Tibial artery (tissue), 4 donors: ENCODE data around the gene USP10.

Experiments used
- DNase-seq, 2 donors: peaks; one replicate each; pipeline ENCODE4 v3.0.0-alpha.2; 2019
- H3K27ac ChIP-seq, 2 donors: fragments of 200-600 bp; sonication (generic) in 1 of 2; 1 replicate in 1 of 2; 2 replicates in 1 of 2; pipeline ENCODE4 v1.5.1; 2018 to 2019; ENCODE audit warnings: mild to moderate bottlenecking in 1 of 2
- H3K27me3 ChIP-seq, 2 donors: fragments of 200-600 bp; sonication (generic) in 1 of 2; one replicate each; pipeline versions ENCODE4 v1.5.1 to v1.6.0; 2016 to 2019
- H3K36me3 ChIP-seq, 3 donors: fragments of 200-600 bp; sonication (generic) in 2 of 3; one replicate each; pipeline ENCODE4 v1.5.1; 2016 to 2019; ENCODE audit warnings: mild to moderate bottlenecking in 2 of 3
- H3K4me1 ChIP-seq, 4 donors: fragments of 200-600 bp; sonication (generic) in 2 of 4; 1 replicate in 3 of 4; 2 replicates in 1 of 4; pipeline ENCODE4 v1.5.1; 2016 to 2019
- H3K4me3 ChIP-seq, 2 donors: fragments of 200-600 bp; sonication (generic) in 1 of 2; 1 replicate in 1 of 2; 2 replicates in 1 of 2; pipeline ENCODE4 v1.5.1; 2018 to 2019; ENCODE audit warnings: mild to moderate bottlenecking in 2 of 2
- H3K9me3 ChIP-seq, 3 donors: fragments of 200-600 bp; sonication (generic) in 1 of 3; one replicate each; pipeline ENCODE4 v1.5.1; 2016 to 2019
- intact Hi-C: fragments of 100-400 bp; cut with DNase I; formaldehyde crosslinking; loops from one replicate; pipeline ENCODE4 v1.15.0; 2023; ENCODE audit warnings: low total_unique reads
- TF ChIP-seq, protein P1 (sequence below), 2 experiments: fragments of 200-600 bp in 1 of 2; fragments of 450-650 bp in 1 of 2; IDR thresholded peaks; one replicate each; pipeline ENCODE4 v1.5.1; 2017 to 2019; ENCODE audit warnings: antibody characterized with exemption in 2 of 2, mild to moderate bottlenecking in 1 of 2, moderate library complexity in 1 of 2

Gene USP10

DNA sequence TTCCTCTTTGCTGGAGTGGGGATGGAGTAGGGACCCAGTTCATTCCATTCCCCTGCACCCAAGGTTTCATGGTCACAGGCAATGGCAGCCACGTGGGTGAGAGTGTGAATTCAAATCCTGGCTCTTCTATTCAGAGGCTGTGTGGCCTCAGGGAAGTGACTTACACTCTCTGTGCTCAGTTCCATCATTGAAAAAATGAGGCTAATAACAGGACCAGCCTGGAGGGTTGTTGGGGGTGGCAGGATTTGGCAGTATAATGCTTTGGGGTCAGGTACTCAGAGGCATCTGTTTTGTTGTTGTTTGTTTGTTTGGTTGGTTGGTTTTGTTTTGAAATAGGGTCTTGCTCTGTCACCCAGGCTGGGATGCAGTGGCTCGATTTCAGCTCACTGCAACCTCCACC, 117.8 kb downstream of the USP10 start:
- H3K27me3 ChIP-seq, result peaks cover 0 to 4% of the 10 kb centered on the region in 2 donors
- TF ChIP-seq, protein P1, sequence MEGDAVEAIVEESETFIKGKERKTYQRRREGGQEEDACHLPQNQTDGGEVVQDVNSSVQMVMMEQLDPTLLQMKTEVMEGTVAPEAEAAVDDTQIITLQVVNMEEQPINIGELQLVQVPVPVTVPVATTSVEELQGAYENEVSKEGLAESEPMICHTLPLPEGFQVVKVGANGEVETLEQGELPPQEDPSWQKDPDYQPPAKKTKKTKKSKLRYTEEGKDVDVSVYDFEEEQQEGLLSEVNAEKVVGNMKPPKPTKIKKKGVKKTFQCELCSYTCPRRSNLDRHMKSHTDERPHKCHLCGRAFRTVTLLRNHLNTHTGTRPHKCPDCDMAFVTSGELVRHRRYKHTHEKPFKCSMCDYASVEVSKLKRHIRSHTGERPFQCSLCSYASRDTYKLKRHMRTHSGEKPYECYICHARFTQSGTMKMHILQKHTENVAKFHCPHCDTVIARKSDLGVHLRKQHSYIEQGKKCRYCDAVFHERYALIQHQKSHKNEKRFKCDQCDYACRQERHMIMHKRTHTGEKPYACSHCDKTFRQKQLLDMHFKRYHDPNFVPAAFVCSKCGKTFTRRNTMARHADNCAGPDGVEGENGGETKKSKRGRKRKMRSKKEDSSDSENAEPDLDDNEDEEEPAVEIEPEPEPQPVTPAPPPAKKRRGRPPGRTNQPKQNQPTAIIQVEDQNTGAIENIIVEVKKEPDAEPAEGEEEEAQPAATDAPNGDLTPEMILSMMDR (IDR thresholded peaks at IDR 0.05), result no peak
- no peak overlapping the region for H3K4me3 ChIP-seq
- intact Hi-C loops, result no loop called here
- H3K4me1 ChIP-seq, result peaks cover 0 to 22% (median 15%) of the 10 kb centered on the region in 4 donors
- no peaks in the 10 kb centered on the region for H3K9me3 ChIP-seq
- DNase-seq, result no peak
- H3K27ac ChIP-seq, result no peak overlapping the region
- H3K36me3 ChIP-seq, result no peaks in the 10 kb centered on the region

- H3K27ac ChIP-seq, result no peak overlapping the region
- DNase-seq, result no peak
- H3K4me1 ChIP-seq, result peaks cover 0 to 22% (median 15%) of the 10 kb centered on the region in 4 donors
- H3K36me3 ChIP-seq, result no peaks in the 10 kb centered on the region
- intact Hi-C loops, result no loop called here
- H3K27me3 ChIP-seq, result peaks cover 0 to 4% of the 10 kb centered on the region in 2 donors
- H3K4me3 ChIP-seq, result no peak overlapping the region
- no peaks in the 10 kb centered on the region for H3K9me3 ChIP-seq
- TF ChIP-seq, protein P1 (IDR thresholded peaks at IDR 0.05), result no peak
Measured at GRCh38 chr16:84818133-84818532, 118.3 kb downstream of the USP10 start.

- H3K27me3 ChIP-seq, result peaks cover 0 to 6% of the 10 kb centered on the region in 2 donors
- intact Hi-C loops, result no loop called here
Measured at GRCh38 chr16:84818989-84819643, 119.3 kb downstream of the USP10 start.

GRCh38 chr16:84819644-84820304, 120.0 kb downstream of the USP10 start, which contains the start of gene CRISPLD2:
CRISPLD2 (plus strand) TSS chr16:84819985; CDS start chr16:84838496, 18,511 bp downstream.
- DNase-seq, result peak; percentile 92 to 97
- intact Hi-C loops, result no loop called here
- peak within 1 kb of the TSS; percentile 30 to 42 for H3K27ac ChIP-seq
- no peaks in the 10 kb centered on the region for H3K9me3 ChIP-seq
- peaks cover 0 to 10% of the 10 kb centered on the region in 2 donors for H3K27me3 ChIP-seq
- H3K36me3 ChIP-seq, result no peaks in the 10 kb centered on the region
- H3K4me1 ChIP-seq, result peaks cover 0 to 22% (median 15%) of the 10 kb centered on the region in 4 donors
- TF ChIP-seq, protein P1 (IDR thresholded peaks at IDR 0.05), result no peak
- H3K4me3 ChIP-seq, result peak within 1 kb of the TSS; percentile 53 to 56

More at GRCh38 chr16:84818989-84819643, 119.3 kb downstream of the USP10 start:
- Histone ChIP-seq H3K27ac (no peak overlapping the region), H3K4me1 (peaks cover 0 to 22% (median 15%) of the 10 kb centered on the region in 4 donors), H3K4me3 (peak overlapping the region; percentile 53 to 56), H3K36me3 (no peaks in the 10 kb centered on the region), H3K9me3 (no peaks in the 10 kb centered on the region)
- no peak for DNase-seq
- TF ChIP-seq, protein P1 (IDR thresholded peaks at IDR 0.05), result no peak

DNA sequence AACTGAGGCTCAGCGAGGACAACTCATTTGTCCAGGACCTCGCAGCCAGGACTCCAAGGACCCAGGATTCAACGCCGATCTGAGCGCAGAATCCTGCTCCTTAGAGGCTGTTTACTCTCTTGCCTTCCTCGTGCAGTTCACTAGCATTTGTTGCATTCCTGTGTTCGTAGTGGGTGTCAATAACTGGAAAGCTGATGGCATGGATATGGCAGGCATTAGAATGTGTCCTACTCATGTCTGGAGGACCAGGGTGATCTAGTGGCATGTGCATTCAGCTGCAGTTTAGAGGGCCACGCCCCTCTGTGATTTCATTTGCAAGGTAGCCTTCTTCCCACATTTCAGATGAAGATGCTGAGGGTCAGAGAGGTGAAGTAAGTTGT, 120.5 kb downstream of the USP10 start:
- TF ChIP-seq, protein P1 (IDR thresholded peaks at IDR 0.05), result no peak
- H3K27me3 ChIP-seq, result peaks cover 0 to 10% of the 10 kb centered on the region in 2 donors
- H3K9me3 ChIP-seq, result no peaks in the 10 kb centered on the region
- H3K36me3 ChIP-seq, result no peaks in the 10 kb centered on the region
- H3K4me1 ChIP-seq, result peaks cover 0 to 22% (median 15%) of the 10 kb centered on the region in 4 donors
- H3K27ac ChIP-seq, result peak overlapping the region in 1 of 2 donors; percentile 42
- intact Hi-C loops, result no loop called here
- DNase-seq, result no peak
- H3K4me3 ChIP-seq, result peak overlapping the region; percentile 53 to 56
